ACC112 (cell line): ENCODE data around the gene FUS.
A peak's percentile ranks its signal among the peaks of the same experiment; 100 is the strongest.

ENCODE experiments used
- H2AFZ ChIP-seq: fragments of 200-600 bp; sonication (generic); one replicate; pipeline ENCODE4 v1.6.0; 2017; ENCODE audit warnings: antibody characterized with exemption, low read length; ENCODE audit not compliant: unreplicated experiment
- H3K27ac ChIP-seq: fragments of 200-600 bp; sonication (generic); 2 replicates; pipeline ENCODE4 v1.5.1; 2014; ENCODE audit warnings: low read depth, mild to moderate bottlenecking, antibody characterized with exemption, low read length, moderate library complexity
- H3K27me3 ChIP-seq: fragments of 200-600 bp; sonication (generic); 2 replicates; pipeline ENCODE4 v1.6.1; 2014; ENCODE audit warnings: mild to moderate bottlenecking, antibody characterized with exemption, low read length, moderate library complexity, mixed read lengths; ENCODE audit not compliant: insufficient read depth
- H3K36me3 ChIP-seq: fragments of 200-600 bp; sonication (generic); 2 replicates; pipeline ENCODE4 v1.6.1; 2016; ENCODE audit warnings: mild to moderate bottlenecking, antibody characterized with exemption, low read length, moderate library complexity, mixed read lengths; ENCODE audit not compliant: insufficient read depth
- H3K4me1 ChIP-seq: fragments of 200-600 bp; sonication (generic); one replicate; pipeline ENCODE4 v1.6.1; 2016; ENCODE audit warnings: low read length, mixed read lengths; ENCODE audit not compliant: insufficient read depth, unreplicated experiment, control insufficient read depth
- H3K4me3 ChIP-seq: fragments of 200-600 bp; sonication (generic); 2 replicates; pipeline ENCODE4 v1.5.1; 2014; ENCODE audit warnings: mild to moderate bottlenecking, low read depth, low read length
- H3K79me2 ChIP-seq: fragments of 200-600 bp; sonication (generic); one replicate; pipeline ENCODE4 v1.6.0; 2016; ENCODE audit warnings: low read length; ENCODE audit not compliant: control insufficient read depth, unreplicated experiment, insufficient read depth

FUS gene

GRCh38 chr16:31186930-31187807 lies 7.2 kb downstream of the FUS start:
- H3K36me3 ChIP-seq = peaks cover 91% of the 10 kb centered on the region
- no peaks in the 10 kb centered on the region for H3K27me3 ChIP-seq
- H3K79me2 ChIP-seq = peaks cover 80% of the 10 kb centered on the region
- H2AFZ ChIP-seq = no peak overlapping the region
- no peak overlapping the region for H3K4me3 ChIP-seq
- H3K4me1 ChIP-seq = peaks cover 29% of the 10 kb centered on the region
- no peak overlapping the region for H3K27ac ChIP-seq

DNA sequence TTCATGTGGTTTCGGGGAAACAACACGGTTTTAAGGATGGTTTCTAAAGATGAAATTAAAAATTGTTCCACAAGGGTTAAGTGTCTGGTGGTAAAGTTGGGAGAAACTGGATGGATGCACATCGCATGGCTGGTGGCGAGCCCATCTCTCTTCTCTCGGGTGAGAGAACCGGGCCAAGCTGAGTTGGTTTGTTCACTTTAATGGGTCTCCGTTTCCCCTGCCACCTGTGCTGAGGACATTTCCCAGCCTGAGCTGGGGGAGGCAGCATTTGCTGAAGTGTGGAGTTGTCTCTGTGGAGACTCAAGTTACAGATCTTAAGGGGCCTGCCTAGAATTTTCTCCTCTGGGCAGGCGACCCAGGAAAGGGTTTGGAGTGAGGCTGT lies 7.9 kb downstream of the FUS start:
- no peak overlapping the region for H3K4me3 ChIP-seq
- peaks cover 74% of the 10 kb centered on the region for H3K79me2 ChIP-seq
- no peaks in the 10 kb centered on the region for H3K27me3 ChIP-seq
- H3K27ac ChIP-seq = no peak overlapping the region
- H2AFZ ChIP-seq = no peak overlapping the region
- peaks cover 90% of the 10 kb centered on the region for H3K36me3 ChIP-seq
- H3K4me1 ChIP-seq = peaks cover 24% of the 10 kb centered on the region

DNA sequence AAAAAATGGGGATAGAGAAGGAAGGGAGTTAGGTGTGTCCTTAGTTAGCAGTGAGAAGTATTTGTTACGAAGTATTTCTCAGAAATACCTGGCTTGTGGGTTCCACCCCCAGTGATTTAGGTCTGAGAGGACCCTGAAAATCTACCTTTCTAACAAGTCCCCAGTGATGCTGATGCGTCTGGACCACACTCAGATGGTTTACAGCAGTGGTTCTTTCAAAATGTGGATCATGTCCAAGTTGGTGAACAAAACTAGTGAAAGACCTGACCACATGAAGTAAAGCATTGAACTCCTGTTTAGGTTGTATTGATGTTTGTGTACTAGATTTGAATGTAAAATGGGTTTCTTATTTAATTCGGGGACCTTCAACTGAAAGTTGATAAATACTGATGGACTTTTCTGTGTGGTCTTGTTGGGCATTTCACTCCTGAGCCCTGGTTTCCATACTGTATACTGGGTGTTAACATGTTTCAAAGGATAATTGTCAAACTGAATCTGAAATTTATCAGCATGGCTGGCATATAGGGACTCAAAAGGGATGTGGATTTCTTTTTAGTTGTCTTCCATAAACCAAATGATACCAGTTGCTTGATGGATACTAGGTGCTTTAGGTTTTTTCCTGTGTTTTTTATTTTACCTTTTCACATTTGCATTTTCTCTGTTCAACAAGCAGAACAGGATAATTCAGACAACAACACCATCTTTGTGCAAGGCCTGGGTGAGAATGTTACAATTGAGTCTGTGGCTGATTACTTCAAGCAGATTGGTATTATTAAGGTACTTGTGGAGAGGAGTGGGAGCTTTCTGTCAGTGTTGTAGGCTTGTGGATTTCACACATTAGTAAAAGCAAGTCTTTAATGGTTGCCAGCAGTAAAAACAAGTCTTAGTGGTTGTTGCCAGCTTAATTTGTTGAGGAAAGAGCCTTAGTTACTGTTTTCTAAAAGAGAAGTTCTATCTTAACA lies 8.8 kb downstream of the FUS start:
- Histone ChIP-seq H3K36me3 (peaks cover 90% of the 10 kb centered on the region), H3K4me3 (no peak overlapping the region), H3K27me3 (no peaks in the 10 kb centered on the region), H3K27ac (peak overlapping the region; percentile 11; the same call in 1 of the 2 replicates), H3K4me1 (peaks cover 14% of the 10 kb centered on the region), H2AFZ (no peak overlapping the region), H3K79me2 (peaks cover 65% of the 10 kb centered on the region)

DNA sequence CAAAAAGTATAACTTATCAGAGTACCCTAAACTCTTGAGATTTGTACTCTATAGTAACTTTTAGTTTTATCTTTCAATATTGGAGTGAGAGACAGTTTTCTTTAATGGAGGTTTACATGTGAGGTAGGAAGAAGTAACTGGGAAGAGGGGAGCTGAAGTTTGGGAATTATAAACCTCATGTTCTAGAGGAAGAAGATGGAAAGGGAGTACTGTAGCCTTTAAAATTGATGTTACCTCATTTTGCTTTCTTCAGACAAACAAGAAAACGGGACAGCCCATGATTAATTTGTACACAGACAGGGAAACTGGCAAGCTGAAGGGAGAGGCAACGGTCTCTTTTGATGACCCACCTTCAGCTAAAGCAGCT lies 9.5 kb downstream of the FUS start:
- H2AFZ ChIP-seq = no peak overlapping the region
- no peak overlapping the region for H3K27ac ChIP-seq
- H3K4me1 ChIP-seq = peaks cover 11% of the 10 kb centered on the region
- no peak overlapping the region for H3K4me3 ChIP-seq
- no peaks in the 10 kb centered on the region for H3K27me3 ChIP-seq
- peaks cover 93% of the 10 kb centered on the region for H3K36me3 ChIP-seq
- peaks cover 59% of the 10 kb centered on the region for H3K79me2 ChIP-seq

GRCh38 chr16:31190061-31190460 lies 10.1 kb downstream of the FUS start:
- H3K79me2 ChIP-seq = peaks cover 53% of the 10 kb centered on the region
- H3K27me3 ChIP-seq = no peaks in the 10 kb centered on the region
- H2AFZ ChIP-seq = no peak overlapping the region
- peaks cover 8% of the 10 kb centered on the region for H3K4me1 ChIP-seq
- peaks cover 93% of the 10 kb centered on the region for H3K36me3 ChIP-seq
- no peak overlapping the region for H3K27ac ChIP-seq
- no peak overlapping the region for H3K4me3 ChIP-seq

DNA sequence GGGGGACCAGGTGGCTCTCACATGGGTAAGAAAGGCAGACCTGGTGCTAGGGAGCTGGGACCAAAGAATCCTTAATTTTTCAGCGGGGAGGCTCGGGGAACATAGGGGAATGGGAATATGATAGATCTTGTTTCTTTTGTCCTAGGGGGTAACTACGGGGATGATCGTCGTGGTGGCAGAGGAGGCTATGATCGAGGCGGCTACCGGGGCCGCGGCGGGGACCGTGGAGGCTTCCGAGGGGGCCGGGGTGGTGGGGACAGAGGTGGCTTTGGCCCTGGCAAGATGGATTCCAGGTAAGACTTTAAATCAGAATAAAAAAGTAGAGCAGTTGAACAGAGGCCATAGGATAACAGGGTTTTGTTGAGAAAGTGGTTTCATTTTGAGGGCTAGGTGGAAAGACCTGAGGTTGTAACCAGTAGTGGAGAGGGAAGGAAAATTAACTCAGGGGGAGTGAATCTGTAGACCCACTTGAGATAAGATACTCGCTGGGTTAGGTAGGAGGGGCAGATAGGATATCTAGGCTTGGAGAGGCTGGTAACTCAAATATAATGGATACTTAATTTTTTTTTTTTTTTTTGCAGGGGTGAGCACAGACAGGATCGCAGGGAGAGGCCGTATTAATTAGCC lies 11.0 kb downstream of the FUS start:
- Histone ChIP-seq H3K4me1 (no peaks in the 10 kb centered on the region), H3K79me2 (peaks cover 44% of the 10 kb centered on the region), H3K27ac (no peak overlapping the region), H2AFZ (no peak overlapping the region), H3K4me3 (no peak overlapping the region), H3K27me3 (no peaks in the 10 kb centered on the region), H3K36me3 (peaks cover 89% of the 10 kb centered on the region)

DNA sequence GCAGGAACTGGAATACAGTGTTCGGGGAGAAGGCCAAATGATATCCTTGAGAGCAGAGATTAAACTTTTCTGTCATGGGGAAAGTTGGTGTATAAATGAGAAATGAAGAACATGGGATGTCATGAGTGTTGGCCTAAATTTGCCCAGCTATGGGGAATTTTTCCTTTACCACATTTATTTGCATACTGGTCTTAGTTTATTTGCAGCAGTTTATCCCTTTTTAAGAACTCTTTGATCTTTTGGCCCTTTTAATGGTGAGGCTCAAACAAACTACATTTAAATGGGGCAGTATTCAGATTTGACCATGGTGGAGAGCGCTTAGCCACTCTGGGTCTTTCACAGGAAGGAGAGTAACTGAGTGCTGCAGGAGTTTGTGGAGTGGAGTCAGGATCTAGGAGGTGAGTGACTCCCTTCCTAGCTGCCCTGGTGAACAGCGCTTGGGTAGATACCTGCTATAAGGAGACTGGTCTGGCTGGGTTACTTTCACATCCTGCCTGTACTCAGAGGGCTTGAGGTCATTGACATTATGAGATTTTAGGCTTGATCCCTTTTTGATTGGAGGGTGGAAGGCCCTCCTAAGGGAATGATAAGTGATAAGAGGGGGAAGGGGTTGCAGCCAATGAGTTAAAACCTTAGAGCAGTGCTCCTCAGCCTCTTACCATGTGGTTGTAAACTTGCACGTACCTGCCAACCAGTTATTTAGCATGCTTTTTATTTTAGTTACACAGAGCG lies 11.9 kb downstream of the FUS start:
- H2AFZ ChIP-seq = no peak overlapping the region
- H3K27me3 ChIP-seq = no peaks in the 10 kb centered on the region
- H3K79me2 ChIP-seq = peaks cover 35% of the 10 kb centered on the region
- H3K36me3 ChIP-seq = peaks cover 84% of the 10 kb centered on the region
- no peak overlapping the region for H3K27ac ChIP-seq
- no peaks in the 10 kb centered on the region for H3K4me1 ChIP-seq
- H3K4me3 ChIP-seq = no peak overlapping the region

GRCh38 chr16:31192856-31193642 lies 13.1 kb downstream of the FUS start:
- no peak overlapping the region for H2AFZ ChIP-seq
- H3K27ac ChIP-seq = no peak overlapping the region
- H3K79me2 ChIP-seq = peaks cover 23% of the 10 kb centered on the region
- H3K4me3 ChIP-seq = no peak overlapping the region
- H3K4me1 ChIP-seq = no peaks in the 10 kb centered on the region
- peaks cover 72% of the 10 kb centered on the region for H3K36me3 ChIP-seq
- H3K27me3 ChIP-seq = no peaks in the 10 kb centered on the region

DNA sequence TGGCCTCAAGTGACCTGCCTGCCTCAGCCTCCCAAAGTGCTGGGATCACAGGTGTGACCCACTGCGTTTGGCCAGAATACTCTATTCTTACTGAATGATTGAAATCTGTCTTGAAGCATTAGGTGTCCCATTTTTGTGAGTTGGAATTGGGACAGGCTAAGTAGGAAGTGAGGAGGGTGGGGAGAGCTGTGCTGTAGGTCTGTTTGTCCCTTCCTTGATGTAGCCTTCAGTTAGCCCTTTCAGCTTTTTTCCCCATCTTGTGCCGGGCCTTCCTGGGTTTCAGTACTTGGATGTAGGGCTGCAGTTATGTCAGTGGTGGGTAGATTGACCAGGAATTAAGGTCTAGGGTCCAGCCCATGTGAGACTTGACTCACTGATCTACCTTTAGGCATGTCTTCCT lies 13.9 kb downstream of the FUS start:
- no peaks in the 10 kb centered on the region for H3K4me1 ChIP-seq
- H3K27me3 ChIP-seq = no peaks in the 10 kb centered on the region
- peaks cover 15% of the 10 kb centered on the region for H3K79me2 ChIP-seq
- no peak overlapping the region for H2AFZ ChIP-seq
- H3K27ac ChIP-seq = no peak overlapping the region
- H3K36me3 ChIP-seq = peaks cover 64% of the 10 kb centered on the region
- no peak overlapping the region for H3K4me3 ChIP-seq
